DND-41 (cell line): ENCODE results near the gene PPP1R36.

Source experiments
- ATAC-seq: fragments of 200-7000 bp; cut with Tn5 transposase; 3 replicates; pipeline ENCODE4 v1.9.1; 2021; ENCODE audit warnings: low read depth; ENCODE audit not compliant: insufficient read depth
- DNase-seq: peaks from one replicate; pipeline ENCODE4 v3.0.0-alpha.2; 2020
- H2AFZ ChIP-seq: 2 replicates; pipeline ENCODE4 v1.6.0; 2012; ENCODE audit warnings: low read depth, low read length
- H3K27ac ChIP-seq: 2 replicates; pipeline ENCODE4 v1.5.1; 2012; ENCODE audit warnings: low read length, inconsistent platforms
- H3K27me3 ChIP-seq: fragments of 200-600 bp; sonication (generic); 2 replicates; pipeline ENCODE4 v1.6.0; 2012; ENCODE audit warnings: low read length, mild to moderate bottlenecking, inconsistent platforms; ENCODE audit not compliant: insufficient read depth, poor library complexity
- H3K36me3 ChIP-seq: 2 replicates; pipeline ENCODE4 v1.5.1; 2012; ENCODE audit warnings: low read length, inconsistent platforms; ENCODE audit not compliant: insufficient read depth
- H3K4me1 ChIP-seq: 2 replicates; pipeline ENCODE4 v1.5.1; 2012; ENCODE audit warnings: mild to moderate bottlenecking, low read length; ENCODE audit not compliant: insufficient read depth
- H3K4me2 ChIP-seq: 2 replicates; pipeline ENCODE4 v1.6.0; 2012; ENCODE audit warnings: mild to moderate bottlenecking, moderate library complexity, low read length, inconsistent platforms; ENCODE audit not compliant: insufficient read depth
- H3K4me3 ChIP-seq, 2 experiments: fragments of 200-600 bp in 1 of 2; shearing (Covaris generic) in 1 of 2; 2 replicates each; pipeline ENCODE4 v1.5.1; 2012 to 2016; ENCODE audit warnings: inconsistent platforms in 2 of 2, low read length in 2 of 2, mild to moderate bottlenecking in 2 of 2, low read depth in 1 of 2, moderate library complexity in 1 of 2
- H3K79me2 ChIP-seq: 2 replicates; pipeline ENCODE4 v1.6.0; 2012; ENCODE audit warnings: low read length, inconsistent platforms; ENCODE audit not compliant: insufficient read depth
- H3K9ac ChIP-seq: 2 replicates; pipeline ENCODE4 v1.6.0; 2012; ENCODE audit warnings: low read depth, mild to moderate bottlenecking, inconsistent platforms, low read length, moderate library complexity
- H3K9me3 ChIP-seq: 2 replicates; pipeline ENCODE4 v1.5.1; 2012; ENCODE audit warnings: low read length, moderate library complexity, mild to moderate bottlenecking, inconsistent platforms; ENCODE audit not compliant: insufficient read depth, severe bottlenecking
- H4K20me1 ChIP-seq: 2 replicates; pipeline ENCODE4 v1.6.0; 2012; ENCODE audit warnings: low read length; ENCODE audit not compliant: insufficient read depth
- EZH2 ChIP-seq: IDR thresholded peaks from 3 replicates; pipeline ENCODE4 v1.6.1; 2012; ENCODE audit warnings: borderline replicate concordance, low read depth, mild to moderate bottlenecking, moderate library complexity, low read length, inconsistent platforms; ENCODE audit not compliant: severe bottlenecking
- TF ChIP-seq, protein P1 (sequence below): IDR thresholded peaks from 2 replicates; pipeline ENCODE4 v1.5.1; 2012; ENCODE audit warnings: borderline replicate concordance, low read length, moderate library complexity, mild to moderate bottlenecking; ENCODE audit not compliant: poor library complexity, severe bottlenecking; ENCODE audit errors: extremely low read depth

PPP1R36 gene

DNA sequence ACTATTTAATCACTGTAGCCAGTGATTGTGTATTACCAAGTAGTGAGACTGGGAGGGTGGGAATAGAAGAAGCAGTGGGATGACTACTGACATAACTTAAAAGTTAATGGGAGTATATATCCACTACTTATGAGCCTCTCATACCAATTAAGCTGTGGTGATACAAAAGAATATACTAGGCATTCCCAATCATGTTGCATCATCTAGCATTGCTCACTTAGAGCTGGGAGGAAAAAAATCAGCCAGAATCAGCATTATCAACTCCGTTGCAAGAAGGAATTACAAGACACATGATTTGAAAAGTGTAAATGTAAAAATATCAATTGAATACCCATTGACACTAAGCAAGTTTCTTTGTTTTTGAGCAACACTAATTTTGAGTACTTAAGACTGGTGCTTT, 745 bp upstream of the PPP1R36 start:
- Histone ChIP-seq H3K4me1 (no peaks in the 10 kb centered on the region), H3K27me3 (peaks cover 21% of the 10 kb centered on the region), H2AFZ (no peak overlapping the region), H3K27ac (no peak overlapping the region), H3K36me3 (no peaks in the 10 kb centered on the region), H3K79me2 (no peaks in the 10 kb centered on the region), H3K9me3 (no peaks in the 10 kb centered on the region), H4K20me1 (no peaks in the 10 kb centered on the region), H3K4me2 (no peak overlapping the region), H3K9ac (no peak overlapping the region), H3K4me3 (no peak overlapping the region)
- no peak for DNase-seq
- TF ChIP-seq, protein P1, sequence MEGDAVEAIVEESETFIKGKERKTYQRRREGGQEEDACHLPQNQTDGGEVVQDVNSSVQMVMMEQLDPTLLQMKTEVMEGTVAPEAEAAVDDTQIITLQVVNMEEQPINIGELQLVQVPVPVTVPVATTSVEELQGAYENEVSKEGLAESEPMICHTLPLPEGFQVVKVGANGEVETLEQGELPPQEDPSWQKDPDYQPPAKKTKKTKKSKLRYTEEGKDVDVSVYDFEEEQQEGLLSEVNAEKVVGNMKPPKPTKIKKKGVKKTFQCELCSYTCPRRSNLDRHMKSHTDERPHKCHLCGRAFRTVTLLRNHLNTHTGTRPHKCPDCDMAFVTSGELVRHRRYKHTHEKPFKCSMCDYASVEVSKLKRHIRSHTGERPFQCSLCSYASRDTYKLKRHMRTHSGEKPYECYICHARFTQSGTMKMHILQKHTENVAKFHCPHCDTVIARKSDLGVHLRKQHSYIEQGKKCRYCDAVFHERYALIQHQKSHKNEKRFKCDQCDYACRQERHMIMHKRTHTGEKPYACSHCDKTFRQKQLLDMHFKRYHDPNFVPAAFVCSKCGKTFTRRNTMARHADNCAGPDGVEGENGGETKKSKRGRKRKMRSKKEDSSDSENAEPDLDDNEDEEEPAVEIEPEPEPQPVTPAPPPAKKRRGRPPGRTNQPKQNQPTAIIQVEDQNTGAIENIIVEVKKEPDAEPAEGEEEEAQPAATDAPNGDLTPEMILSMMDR: no peak
- no peak for TF ChIP-seq EZH2
- no peak for ATAC-seq

DNA sequence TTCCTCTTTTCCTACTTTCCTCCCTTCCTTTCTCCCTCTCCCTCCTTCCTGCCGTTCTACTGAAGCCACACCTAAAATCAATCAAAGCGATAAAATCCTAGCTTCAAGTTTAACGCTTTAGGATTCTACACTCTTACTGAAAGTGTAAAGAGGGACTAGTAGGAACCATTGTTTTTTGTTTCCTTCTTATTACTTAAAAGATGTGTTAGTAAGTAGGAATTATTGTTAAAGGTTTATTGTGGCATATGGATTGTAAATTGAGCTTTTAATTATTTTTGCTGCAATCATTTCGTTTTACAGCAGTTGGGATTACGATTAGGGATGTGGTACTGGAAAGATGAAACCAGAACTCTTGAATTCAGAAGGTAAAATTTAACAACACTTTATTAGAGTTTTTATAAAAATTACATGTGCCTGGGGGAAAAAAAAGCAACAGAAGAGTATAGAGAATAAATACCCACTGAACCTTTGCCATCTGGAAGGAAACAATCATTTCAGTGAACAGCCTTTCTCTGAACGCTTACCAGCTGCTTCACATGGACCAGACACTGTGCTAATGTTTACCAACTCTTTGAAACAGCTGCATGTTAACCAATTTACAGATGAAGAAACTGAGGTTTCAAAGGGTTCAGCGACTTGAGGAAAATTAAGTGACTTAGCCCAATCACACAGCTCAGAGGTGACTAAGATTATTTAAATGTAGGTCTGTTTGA, 1.0 kb downstream of the PPP1R36 start:
- no peak overlapping the region for H2AFZ ChIP-seq
- H3K4me2 ChIP-seq: no peak overlapping the region
- peaks cover 33% of the 10 kb centered on the region for H3K27me3 ChIP-seq
- H3K27ac ChIP-seq: no peak overlapping the region
- TF ChIP-seq EZH2: no peak
- TF ChIP-seq, protein P1: no peak
- H3K4me1 ChIP-seq: no peaks in the 10 kb centered on the region
- no peaks in the 10 kb centered on the region for H3K36me3 ChIP-seq
- H3K9me3 ChIP-seq: no peaks in the 10 kb centered on the region
- ATAC-seq (no peak), DNase-seq (no peak)
- no peak overlapping the region for H3K4me3 ChIP-seq
- H3K79me2 ChIP-seq: no peaks in the 10 kb centered on the region
- no peak overlapping the region for H3K9ac ChIP-seq
- no peaks in the 10 kb centered on the region for H4K20me1 ChIP-seq

DNA sequence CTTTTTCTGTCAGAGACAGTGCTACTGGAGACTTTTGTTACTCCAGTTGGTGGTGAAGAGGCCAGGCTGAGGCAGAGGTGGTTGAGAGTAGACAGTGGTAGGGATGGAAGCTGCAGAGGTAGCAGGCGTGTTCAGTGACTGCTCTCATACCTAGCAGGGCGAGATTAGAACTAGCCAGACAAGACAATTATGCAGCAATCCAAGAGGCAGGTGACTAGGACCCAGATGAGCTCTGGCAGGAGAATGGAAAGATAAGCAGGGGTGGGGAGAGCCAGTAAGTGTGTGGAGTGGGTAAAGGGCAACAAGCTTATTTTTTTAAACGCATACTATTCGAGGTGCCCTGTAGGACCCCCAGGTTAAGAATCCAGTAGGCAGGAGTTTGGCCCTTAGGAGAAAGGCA, 4.8 kb downstream of the PPP1R36 start:
- no peak overlapping the region for H3K27ac ChIP-seq
- no peaks in the 10 kb centered on the region for H3K4me1 ChIP-seq
- H3K4me2 ChIP-seq: no peak overlapping the region
- no peaks in the 10 kb centered on the region for H4K20me1 ChIP-seq
- no peak for ATAC-seq
- no peaks in the 10 kb centered on the region for H3K79me2 ChIP-seq
- no peaks in the 10 kb centered on the region for H3K9me3 ChIP-seq
- peaks cover 38% of the 10 kb centered on the region for H3K27me3 ChIP-seq
- H3K4me3 ChIP-seq: no peak overlapping the region
- DNase-seq: no peak
- H3K9ac ChIP-seq: no peak overlapping the region
- TF ChIP-seq, protein P1: no peak
- no peak overlapping the region for H2AFZ ChIP-seq
- no peaks in the 10 kb centered on the region for H3K36me3 ChIP-seq
